Endometrial microvascular endothelial cells (primary cell): ENCODE data around the gene COBL. TPM values are rescaled to one million over a fixed set of nuclear protein-coding genes. Genes with fewer than 3 reads are reported as not detected.

Experiments
- in situ Hi-C: cut with HindIII; loops from 2 replicates; pipeline ENCODE4 v1.10.0; 2017; ENCODE audit warnings: low sequenced_read_pairs, low pct_unique_long_range_greater_than_20kb; ENCODE audit errors: inconsistent ontology term
- total RNA-seq: library from RNA; depleted of rRNA; stranded (reverse); fragments of >200 nt; gene quantifications from one replicate; pipeline ENCODE4 v1.2.3, GENCODE V29; 2015; ENCODE audit errors: inconsistent ontology term

The COBL gene, protein sequence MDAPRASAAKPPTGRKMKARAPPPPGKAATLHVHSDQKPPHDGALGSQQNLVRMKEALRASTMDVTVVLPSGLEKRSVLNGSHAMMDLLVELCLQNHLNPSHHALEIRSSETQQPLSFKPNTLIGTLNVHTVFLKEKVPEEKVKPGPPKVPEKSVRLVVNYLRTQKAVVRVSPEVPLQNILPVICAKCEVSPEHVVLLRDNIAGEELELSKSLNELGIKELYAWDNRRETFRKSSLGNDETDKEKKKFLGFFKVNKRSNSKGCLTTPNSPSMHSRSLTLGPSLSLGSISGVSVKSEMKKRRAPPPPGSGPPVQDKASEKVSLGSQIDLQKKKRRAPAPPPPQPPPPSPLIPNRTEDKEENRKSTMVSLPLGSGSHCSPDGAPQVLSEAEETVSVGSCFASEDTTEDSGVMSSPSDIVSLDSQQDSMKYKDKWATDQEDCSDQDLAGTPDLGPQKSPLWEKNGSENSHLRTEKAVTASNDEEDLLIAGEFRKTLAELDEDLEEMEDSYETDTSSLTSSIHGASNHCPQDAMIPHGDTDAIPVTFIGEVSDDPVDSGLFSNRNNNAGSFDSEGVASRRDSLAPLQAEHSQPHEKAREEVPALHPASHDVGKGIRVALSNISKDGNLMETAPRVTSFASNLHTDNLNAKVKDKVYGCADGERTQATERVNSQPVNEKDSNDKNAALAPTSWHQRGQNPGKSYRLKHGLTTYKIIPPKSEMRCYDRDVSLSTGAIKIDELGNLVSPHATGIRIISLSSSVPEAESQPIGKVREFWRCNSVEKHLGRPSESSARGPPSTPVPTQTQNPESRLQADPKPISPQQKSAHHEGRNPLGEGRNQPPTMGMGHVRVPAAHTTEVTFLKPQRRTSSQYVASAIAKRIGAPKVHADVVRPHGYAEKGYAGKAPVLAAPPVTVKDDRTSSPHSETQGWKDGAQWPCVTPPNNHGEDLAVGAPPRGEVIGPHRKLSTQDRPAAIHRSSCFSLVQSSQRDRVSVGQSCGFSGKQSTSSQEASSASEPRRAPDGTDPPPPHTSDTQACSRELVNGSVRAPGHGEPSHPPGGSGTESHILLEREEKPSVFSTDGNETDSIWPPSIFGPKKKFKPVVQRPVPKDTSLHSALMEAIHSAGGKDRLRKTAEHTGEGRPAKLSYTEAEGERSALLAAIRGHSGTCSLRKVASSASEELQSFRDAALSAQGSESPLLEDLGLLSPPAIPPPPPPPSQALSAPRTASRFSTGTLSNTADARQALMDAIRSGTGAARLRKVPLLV
- total RNA-seq, result not detected

DNA sequence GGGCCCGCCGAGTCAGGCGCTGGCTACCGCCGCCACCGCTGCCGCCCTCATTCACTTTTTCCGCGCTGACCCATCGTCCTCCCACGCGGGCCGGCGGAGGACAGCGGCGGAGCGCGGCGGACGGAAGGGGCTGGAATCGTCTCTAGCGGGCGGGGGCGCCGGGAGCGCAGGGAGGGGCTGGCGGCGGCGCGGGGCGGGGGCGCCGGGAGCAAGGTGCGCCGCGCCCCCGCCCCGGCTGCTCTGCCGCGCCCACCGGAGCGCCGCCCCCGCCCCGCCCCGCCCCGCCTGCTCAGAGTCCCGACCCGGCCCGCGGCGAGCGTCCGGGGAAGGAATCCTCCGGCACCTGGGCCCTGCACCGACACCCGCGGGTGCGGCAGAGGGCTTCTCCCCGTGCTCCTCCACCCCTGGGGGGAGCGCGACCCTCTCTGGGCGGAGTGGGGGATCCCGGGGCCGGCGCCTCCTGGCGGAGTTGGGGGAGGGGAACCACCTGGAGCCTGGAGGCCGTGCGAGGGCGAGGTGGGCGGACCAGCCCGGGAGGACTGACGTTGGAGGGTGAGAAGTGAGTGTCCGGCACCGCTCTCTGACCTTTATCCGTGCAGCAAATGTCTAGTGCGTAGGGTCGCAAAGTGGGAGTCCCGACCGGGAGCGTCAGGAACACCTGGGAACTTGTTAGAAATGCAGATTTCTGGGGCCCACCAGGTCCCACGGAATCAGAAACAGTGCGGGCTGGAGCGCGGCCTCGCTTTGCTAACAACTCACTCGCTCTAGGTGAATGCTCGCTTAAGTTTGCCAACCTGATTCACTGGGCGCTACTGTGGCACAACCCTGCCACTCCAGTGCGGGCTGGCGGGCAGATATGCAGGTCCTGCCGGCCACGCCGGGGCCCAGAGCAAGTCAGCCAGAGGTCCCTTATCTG, at the start of gene COBL:
Gene COBL, minus strand, starts transcription at position 144 of the 916 bp plus-strand sequence. CDS start 176 bp downstream, outside the sequence.
- in situ Hi-C loops, result no loop called here

DNA sequence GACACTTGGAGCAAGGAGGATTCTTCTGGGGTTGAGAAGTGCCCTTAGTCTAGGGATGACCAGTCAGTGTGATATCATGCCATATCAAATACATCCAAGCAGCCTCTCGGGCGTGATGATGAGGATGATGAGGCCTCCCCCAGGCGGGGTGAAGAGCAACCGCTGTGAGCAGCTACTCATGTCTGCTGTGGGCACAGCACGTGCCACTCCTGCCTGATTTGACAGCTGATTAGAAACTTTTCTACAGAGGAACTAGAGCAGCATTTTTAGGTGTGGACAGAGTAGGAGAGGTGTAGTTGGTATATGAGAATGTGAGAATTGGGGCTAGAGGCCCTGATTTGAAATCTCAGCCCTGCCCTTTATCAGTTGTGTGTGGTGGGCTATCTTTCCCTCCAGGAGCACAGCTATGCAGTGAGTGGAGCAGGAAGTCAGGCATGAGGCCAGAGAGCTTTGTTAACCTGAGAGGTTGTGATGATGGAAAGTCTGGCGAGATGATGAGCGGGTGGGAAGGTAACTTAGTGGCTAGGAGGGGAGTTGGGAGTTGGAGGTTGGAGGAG, 49.6 kb upstream of the COBL start:
- in situ Hi-C loops, result no loop called here

DNA sequence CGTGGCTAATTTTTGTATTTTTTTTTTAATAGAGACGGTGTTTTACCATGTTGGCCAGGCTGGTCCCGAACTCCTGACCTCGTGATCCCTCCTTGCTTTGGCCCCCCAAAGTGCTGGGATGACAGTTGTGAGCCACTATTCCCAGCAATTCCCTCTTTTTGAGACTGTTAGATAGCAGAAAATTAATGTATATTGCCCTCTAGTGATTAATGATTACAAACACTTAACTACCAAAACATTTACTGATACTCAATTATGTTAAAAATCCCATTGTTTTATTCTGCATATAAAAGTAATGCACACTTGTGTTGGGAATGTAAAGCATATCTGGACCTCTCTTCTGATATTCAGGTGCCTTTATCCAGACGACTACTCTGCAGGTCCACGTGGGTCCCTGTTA, 41.2 kb upstream of the COBL start:
- in situ Hi-C loops, result no loop called here

DNA sequence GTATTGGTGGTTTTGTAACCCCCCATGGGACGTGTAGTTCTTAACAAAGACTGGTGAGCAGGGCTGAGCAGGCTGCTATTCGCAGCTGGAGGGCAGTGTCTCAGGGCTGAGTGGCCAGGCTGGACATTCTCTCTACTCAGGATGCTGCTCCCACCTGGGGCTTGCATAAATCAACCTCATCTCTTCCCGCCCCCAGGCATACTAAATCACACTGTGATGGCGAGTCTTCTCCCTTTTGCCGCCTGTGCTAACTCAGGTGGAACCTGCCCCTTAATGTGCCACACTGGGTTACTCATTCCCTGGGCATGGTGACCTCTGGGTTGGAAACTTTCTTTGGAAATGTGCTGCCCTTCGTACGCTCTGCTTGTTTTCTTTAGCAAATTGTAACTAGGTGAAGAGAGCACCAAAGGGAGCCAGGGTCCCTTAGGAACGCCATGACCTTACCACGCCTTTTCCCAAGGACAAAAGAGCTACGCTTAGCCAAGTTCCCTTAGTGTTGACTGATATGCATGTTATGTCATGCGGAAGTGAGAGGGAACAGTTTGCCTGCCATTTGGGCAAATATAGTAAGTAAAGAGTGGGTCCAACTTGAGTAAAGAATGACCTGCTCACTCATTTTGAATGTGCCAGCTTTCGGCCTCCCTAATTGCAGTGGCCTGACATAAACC, 40.4 kb upstream of the COBL start:
- in situ Hi-C loops, result no loop called here

DNA sequence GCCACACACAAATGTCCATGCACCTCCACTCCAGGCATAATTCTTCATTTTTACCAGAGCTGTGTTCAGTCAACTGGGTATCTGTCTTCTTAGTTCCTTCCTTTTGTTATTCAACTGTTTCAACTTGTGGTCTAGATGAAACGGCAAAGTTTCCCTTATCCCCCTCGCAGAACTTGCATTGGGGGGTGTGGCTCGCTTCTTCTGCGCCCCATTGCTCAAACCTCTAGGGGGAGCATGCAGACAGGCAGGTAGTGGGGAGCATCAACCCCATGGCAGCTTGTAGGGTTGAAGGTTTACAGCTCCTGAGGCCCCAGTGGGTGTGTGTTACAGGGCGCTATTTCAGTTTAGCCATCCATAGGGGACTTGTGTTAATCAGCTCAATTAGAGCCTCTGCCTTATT, 38.3 kb upstream of the COBL start:
- in situ Hi-C loops, result no loop called here

DNA sequence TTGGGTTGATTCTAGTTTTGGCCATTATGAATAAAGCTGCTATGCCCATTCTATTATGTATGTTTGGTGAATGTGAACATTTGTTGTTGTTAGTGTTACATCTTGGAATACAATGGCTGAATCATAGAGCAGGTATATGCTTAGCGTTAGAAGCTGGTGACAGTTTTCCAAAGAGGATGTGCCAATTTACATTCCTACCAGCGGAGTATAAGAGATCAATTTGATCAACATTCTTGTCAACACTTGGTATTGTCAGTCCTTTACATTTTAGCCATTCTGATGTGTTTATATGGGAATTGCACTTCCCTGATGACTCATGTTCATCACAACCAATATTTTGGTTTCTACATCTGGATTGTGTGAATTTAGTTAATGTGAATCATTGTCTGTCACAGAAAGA, 37.8 kb upstream of the COBL start:
- in situ Hi-C loops, result no loop called here

DNA sequence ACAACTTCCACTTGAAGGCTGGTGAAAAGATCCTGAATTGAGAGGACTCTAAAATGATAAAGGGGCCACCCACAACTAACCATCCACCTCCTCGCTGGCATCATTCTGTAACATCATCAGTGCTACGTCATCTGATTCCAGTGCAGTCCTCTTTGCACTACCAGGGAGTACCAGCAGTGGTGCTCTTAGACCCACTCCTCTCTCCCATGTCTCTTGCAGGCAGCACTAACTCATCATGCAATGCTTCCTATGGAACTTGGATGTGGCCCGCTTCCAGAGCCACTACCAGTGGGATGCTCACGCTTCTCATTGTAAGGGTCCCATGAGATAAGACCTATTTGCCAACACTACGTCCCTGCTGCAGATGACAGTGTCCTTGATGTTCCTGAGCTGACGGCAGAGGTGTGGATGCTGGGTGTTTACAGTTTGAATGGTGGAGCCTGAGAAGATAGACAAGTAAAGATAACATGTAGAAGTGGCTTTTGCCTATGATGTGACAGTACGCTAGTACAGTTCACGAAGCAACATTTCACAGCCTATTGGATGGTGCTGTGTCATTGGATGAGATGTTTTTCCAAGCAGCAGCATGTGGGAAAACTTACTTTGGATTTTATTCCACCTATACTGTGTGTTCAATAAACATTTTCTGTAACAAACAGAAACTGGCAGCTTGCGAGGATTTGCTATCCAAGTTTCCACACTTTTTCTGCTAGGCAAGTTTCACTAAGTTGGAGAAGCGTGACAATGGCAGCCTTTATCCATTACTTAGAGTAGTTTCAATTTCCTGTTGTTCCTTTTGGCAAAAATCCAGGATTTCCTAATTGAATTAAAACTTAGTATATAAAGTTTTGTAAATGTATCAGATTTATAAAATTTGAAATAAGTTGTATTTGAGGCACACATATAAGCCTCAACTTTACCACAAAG, 35.8 kb upstream of the COBL start:
- in situ Hi-C loops, result no loop called here

DNA sequence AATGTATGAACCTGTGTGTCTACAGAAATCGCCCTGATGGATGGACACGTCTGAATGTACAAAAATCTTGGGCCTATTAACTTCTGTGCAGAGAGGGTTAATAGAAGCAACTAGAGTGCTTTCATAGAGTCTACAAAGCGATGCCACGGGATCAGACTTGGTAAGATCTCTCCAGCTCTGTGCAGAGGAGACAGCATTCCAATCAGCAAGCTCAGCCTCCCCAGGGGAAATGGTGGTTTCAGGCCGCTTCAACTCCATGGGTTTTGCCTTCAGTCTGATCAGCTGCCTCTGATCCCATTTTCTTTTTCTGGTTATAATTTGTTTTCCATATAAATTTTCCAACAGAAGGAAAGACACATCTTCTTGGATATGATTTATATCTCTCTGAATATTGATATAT, 35.1 kb upstream of the COBL start:
- in situ Hi-C loops, result no loop called here

DNA sequence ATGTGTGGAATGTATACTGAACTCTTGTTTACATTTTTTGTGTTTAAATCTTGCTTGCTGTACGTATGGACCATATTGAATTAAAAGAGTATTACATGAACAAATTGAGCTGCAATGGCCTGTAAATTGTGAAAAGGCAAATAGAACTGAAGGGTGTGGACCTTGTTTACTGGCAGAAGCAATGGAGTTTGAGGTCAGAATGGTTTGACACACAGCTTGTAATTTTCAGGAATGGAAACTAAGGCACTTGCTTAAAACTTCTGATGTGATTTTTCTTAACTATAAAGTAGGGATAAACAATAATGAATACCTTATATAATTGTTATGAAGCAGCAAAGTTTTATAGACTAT, 33.9 kb upstream of the COBL start:
- in situ Hi-C loops, result no loop called here

DNA sequence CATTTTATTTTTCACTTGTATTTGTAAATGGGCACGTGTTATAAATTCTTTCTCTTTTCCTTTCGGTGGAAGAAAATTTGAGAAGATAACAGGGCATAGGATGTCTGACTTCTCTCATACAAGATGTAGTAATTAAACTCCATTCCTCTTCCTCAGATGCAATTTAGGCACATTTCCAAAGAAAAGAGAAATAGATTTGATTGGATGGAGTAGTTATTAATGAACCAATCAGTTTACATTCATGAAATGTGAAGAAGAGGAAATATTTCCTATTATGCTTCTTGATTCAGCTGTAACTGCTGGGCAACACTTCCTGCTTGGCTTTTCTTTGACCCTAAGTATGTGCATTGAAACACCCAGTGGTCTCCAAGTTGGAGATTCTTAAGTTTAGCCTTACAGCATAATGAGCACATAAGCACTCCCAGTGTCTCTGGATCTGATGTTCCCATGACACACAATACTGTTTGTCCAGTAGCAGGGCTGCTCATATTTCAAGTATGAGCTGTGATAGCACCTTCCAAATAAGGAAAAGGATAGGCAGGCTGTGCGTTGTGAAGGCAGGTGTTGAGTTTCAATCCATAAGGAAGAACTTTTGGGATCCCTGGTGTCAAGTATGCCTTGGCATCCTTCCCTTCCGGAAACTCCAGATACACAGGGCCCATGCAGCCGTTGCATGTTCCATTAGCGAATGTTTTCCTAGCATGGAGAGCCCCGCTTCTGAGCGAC, 33.4 kb upstream of the COBL start:
- in situ Hi-C loops, result no loop called here

DNA sequence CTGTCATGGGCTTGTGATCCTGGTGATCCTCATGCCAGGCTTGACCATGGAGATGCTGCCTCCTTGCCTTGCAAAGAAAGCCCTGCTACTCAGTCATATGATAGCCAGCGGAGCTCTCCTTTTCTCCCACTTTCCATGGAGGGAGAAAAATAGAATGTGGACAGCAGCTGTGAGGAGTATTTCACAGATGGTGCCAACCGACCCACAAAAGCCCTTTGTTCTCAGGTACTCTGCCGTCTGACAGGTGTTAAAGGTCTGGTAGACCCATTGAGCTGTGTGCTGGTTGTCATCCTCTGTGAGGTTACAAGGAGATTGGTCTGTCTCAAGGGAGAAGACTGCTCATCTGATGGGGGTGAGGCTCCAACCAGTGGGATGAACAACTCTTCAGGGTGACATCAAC, 29.5 kb upstream of the COBL start:
- in situ Hi-C loops, result no loop called here

DNA sequence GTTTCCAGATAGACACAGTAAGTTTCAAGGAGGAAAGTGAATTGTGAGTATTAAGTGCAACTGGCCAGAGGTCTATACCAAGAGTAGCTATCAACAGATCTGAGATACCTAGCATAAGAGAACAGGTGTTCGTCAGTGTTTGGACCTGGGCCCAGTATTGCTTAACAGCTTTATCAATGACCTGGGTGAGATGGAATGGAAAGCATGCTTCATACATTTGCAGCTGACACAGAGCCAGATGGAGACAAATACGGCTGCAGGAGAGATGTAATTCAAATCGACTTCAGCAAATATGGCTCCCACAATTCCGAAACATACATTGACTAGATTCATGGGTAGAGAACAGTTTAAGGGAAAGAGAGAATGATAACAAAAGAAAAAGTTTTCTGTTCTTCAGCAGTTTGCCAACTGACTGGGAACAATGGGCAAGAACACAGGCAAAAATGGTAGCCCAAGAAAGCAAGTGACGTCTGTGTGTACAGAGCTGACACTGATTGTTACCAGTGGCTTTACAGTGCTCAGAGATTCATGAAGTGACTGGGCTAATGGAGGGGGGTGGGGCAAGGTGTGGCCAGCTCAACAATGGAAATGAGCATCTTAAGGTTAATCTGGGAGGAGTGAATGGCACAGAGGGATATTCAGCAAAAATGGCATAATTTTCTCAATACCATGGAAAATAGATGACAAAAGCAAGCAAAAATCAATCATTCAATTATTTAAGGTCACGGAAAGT, 28.0 kb upstream of the COBL start:
- in situ Hi-C loops, result no loop called here

DNA sequence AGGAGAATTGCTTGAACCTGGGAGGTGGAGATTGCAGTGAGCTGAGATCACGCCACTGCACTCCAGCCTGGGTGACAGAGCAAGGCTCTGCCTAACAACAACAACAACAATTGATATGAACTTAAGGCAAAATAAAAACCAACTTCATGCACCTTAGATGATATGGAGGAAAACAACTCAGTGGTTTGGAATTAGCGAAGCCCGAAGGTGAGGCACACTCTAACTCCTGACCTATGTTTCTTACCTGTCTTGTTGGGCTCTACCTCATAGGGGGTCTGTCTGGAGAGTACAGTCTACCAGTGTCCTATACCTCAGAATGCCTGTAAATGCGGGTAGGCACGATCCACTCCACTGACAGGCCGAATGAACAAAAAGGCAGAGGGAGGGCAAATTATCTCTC, 24.3 kb upstream of the COBL start:
- in situ Hi-C loops, result no loop called here

DNA sequence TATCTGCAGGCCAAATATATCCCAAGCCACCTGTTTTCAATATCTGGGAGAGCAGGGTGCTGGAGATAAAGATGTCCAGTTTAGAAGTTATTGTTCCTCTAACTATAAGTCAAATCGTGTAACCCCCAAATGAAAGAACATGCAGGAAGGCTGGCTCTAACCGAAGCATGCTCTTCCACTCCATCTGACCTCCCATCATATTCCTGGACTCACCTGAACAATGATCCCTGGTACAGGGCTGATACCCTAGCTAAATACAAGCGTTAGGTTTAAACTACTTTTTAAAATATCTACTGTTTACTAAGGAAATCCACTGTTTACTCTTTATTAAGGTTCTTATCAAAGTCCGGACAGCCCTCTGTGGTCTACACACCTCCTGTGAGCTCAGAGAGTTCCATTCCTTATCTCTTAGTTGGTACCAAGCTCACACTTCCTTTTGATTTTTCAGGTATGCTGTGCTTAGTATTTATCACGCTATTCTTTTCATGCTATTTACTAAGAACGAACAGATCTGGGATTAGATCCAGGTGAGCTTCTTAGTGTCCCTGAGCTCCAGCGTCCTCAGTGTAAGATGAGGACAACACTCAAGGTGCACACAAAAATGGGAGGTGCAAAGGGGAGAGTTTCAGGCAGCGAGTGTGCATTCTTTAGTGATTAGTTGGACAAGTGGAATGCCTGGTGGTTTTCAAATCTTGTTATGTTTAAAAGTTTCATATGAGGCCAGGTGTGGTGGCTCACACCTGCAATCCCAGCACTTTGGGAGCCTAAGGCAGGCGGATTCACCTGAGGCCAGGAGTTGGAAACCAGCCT, 23.6 kb upstream of the COBL start:
- in situ Hi-C loops, result no loop called here

DNA sequence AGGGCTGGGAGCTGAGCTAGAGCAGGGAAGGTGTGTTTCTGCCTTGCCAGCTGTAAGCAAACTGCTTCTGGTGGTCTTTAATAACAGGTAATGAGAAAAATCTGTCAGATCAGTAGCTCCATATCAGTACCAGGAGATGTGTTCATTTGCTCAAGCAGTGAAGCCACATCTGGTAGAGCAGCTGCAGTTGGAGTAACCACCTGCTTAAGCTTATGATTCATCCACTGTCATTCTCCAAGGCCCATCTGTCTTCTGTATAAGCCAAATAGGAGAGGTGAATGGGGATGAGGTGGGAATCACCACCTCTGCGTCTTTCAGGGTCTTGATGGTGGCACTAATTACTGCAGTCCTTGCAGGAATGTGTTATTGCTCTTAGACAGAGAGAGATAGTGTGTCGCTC, 18.4 kb upstream of the COBL start:
- in situ Hi-C loops, result no loop called here
